H54 (cell line): ENCODE data around the gene GALNT18.

Source experiments
- DNase-seq: peaks from one replicate; pipeline ENCODE4 v3.0.0; 2011; ENCODE audit warnings: low spot score, mixed read lengths; ENCODE audit not compliant: insufficient read length
- FAIRE-seq: peaks from 3 replicates; lab custom pipeline; 2011; peaks lifted over from hg19 to GRCh38; lab: Jason Lieb, UNC
- POLR2A ChIP-seq: IDR thresholded peaks from 2 replicates; pipeline ENCODE4 v1.6.1; 2011; ENCODE audit warnings: low read depth, mild to moderate bottlenecking, low read length

Gene GALNT18

GRCh38 chr11:11253497-11253896 is 368.3 kb downstream of the GALNT18 start:
- no peak for FAIRE-seq
- DNase-seq = no peak
- no peak for TF ChIP-seq POLR2A

- TF ChIP-seq POLR2A = no peak
- DNase-seq (no peak), FAIRE-seq (no peak)
These were observed 369.4 kb downstream of the GALNT18 start for GRCh38 chr11:11252403-11252802.

GRCh38 chr11:11251394-11251970 is 370.3 kb downstream of the GALNT18 start:
- no peak for FAIRE-seq

GRCh38 chr11:11250470-11250869 is 371.3 kb downstream of the GALNT18 start:
- FAIRE-seq (no peak), DNase-seq (no peak)
- no peak for TF ChIP-seq POLR2A

More at GRCh38 chr11:11251394-11251970, 370.3 kb downstream of the GALNT18 start:
- no peak for DNase-seq
- TF ChIP-seq POLR2A = no peak

GRCh38 chr11:11247576-11247975 is 374.2 kb downstream of the GALNT18 start:
- FAIRE-seq (no peak), DNase-seq (no peak)
- TF ChIP-seq POLR2A = no peak

- TF ChIP-seq POLR2A = no peak
- DNase-seq (no peak), FAIRE-seq (no peak)
These were observed 374.7 kb downstream of the GALNT18 start for GRCh38 chr11:11247086-11247485.

GRCh38 chr11:11246166-11246565 is 375.6 kb downstream of the GALNT18 start:
- no peak for DNase-seq
- FAIRE-seq = no peak

GRCh38 chr11:11245453-11245852 is 376.4 kb downstream of the GALNT18 start:
- DNase-seq (no peak), FAIRE-seq (no peak)
- no peak for TF ChIP-seq POLR2A

More at GRCh38 chr11:11246166-11246565, 375.6 kb downstream of the GALNT18 start:
- TF ChIP-seq POLR2A = no peak

- no peak for FAIRE-seq
- TF ChIP-seq POLR2A = no peak
- no peak for DNase-seq
These were observed 377.2 kb downstream of the GALNT18 start for GRCh38 chr11:11244470-11245080.

- FAIRE-seq (no peak), DNase-seq (no peak)
- TF ChIP-seq POLR2A = no peak
These were observed 378.0 kb downstream of the GALNT18 start for GRCh38 chr11:11243590-11244469.

- no peak for FAIRE-seq
- TF ChIP-seq POLR2A = no peak
These were observed 378.6 kb downstream of the GALNT18 start for GRCh38 chr11:11243209-11243589.

GRCh38 chr11:11241284-11241683 is 380.5 kb downstream of the GALNT18 start:
- DNase-seq (no peak), FAIRE-seq (no peak)
- TF ChIP-seq POLR2A = no peak

More at GRCh38 chr11:11243209-11243589, 378.6 kb downstream of the GALNT18 start:
- no peak for DNase-seq

- no peak for DNase-seq
- FAIRE-seq = no peak
- no peak for TF ChIP-seq POLR2A
These were observed 381.8 kb downstream of the GALNT18 start for GRCh38 chr11:11239959-11240358.
